Mesodermal cell (in vitro differentiated cells): ENCODE measurements around the gene UQCRC2.

ENCODE experiments used
- H3K27ac ChIP-seq: 2 replicates; pipeline ENCODE4 v1.7.0; 2013; ENCODE audit warnings: mild to moderate bottlenecking, low read depth, low read length, moderate library complexity; ENCODE audit not compliant: severe bottlenecking
- H3K36me3 ChIP-seq: 2 replicates; pipeline ENCODE4 v1.7.1; 2013; ENCODE audit warnings: mild to moderate bottlenecking, low read length, moderate library complexity; ENCODE audit not compliant: control insufficient read depth, insufficient read depth
- H3K4me1 ChIP-seq: one replicate; pipeline ENCODE4 v1.7.1; 2013; ENCODE audit warnings: mild to moderate bottlenecking, low read length; ENCODE audit not compliant: insufficient read depth, control insufficient read depth, poor library complexity, severe bottlenecking
- H3K4me3 ChIP-seq: 2 replicates; pipeline ENCODE4 v1.7.0; 2013; ENCODE audit warnings: low read length, control low read depth, mild to moderate bottlenecking; ENCODE audit not compliant: insufficient read depth, poor library complexity, severe bottlenecking; ENCODE audit errors: extremely low read depth
- H3K9me3 ChIP-seq: 2 replicates; pipeline ENCODE4 v1.7.1; 2013; ENCODE audit warnings: mild to moderate bottlenecking, low read length, moderate library complexity; ENCODE audit not compliant: control insufficient read depth
- WGBS, 2 experiments: methylation state at CpG; one replicate each; pipeline ENCODE4 v1.1.5; 2013; ENCODE audit warnings: missing lambda C conversion rate in 2 of 2; ENCODE audit not compliant: insufficient coverage in 2 of 2; 5-methylcytosine and 5-hydroxymethylcytosine counted together

Gene UQCRC2

DNA sequence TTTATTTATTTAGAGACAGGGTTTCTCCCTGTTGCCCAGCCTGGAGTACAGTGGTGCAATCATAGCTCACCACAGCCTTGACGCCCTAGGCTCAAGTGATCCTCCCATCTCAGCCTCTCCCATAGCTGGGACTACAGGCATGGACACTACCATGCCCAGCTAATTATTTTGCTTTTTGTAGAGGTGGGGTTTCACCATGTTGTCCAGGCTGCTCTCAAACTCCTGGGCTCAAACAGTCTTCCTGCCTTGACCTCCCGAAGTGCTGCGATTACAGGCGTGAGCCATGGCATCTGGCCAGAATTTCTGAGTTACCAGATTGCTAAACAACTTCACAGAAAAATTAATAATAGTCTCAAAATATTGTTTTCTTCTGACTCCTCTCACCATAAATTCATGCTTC lies 76.5 kb downstream of the UQCRC2 start:
- no peak overlapping the region for H3K4me3 ChIP-seq
- peaks cover 9% of the 10 kb centered on the region for H3K36me3 ChIP-seq
- peaks cover 9% of the 10 kb centered on the region for H3K4me1 ChIP-seq
- 91 to 100% methylated on average over 3 of the region's 4 CpGs for WGBS, 2 experiments
- no peak overlapping the region for H3K27ac ChIP-seq
- no peaks in the 10 kb centered on the region for H3K9me3 ChIP-seq

DNA sequence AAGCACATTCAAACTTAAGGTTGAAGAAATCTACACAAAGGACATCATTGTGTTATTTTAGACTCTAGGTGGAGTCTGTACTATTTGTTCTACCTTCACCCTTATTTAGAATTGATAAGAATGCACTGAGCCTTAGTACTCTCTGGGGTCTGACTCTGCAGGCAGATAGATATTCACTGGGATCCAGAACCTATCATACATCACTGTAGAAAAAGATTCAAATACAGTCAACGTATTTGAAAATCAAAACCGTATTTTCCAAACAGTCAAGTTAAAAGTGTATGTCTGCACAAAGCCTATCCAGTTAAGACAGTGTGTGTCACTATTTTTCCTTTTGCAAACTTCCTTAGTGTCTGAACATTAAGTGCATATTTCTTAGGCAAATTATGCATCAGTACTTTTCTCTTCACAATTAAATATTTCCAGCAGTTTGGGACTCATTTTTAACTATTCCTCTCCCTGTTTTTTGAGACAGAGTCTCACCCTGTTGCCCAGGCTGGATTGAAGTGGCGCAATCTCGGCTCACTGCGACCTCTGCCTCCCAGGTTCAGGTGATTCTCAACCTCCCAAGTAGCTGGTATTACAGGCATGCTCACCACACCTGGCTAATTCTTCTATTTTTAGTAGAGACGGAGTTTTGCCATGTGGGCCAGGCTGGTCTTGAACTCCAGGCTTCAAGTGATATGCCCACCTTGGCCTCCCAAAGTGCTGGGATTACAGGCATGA lies 77.1 kb downstream of the UQCRC2 start:
- Histone ChIP-seq H3K27ac (no peak overlapping the region), H3K9me3 (no peaks in the 10 kb centered on the region), H3K4me1 (peaks cover 9% of the 10 kb centered on the region), H3K4me3 (no peak overlapping the region), H3K36me3 (peaks cover 9% of the 10 kb centered on the region)
- 88 to 89% methylated on average over 4 to 5 of the region's 6 CpGs for WGBS, 2 experiments

DNA sequence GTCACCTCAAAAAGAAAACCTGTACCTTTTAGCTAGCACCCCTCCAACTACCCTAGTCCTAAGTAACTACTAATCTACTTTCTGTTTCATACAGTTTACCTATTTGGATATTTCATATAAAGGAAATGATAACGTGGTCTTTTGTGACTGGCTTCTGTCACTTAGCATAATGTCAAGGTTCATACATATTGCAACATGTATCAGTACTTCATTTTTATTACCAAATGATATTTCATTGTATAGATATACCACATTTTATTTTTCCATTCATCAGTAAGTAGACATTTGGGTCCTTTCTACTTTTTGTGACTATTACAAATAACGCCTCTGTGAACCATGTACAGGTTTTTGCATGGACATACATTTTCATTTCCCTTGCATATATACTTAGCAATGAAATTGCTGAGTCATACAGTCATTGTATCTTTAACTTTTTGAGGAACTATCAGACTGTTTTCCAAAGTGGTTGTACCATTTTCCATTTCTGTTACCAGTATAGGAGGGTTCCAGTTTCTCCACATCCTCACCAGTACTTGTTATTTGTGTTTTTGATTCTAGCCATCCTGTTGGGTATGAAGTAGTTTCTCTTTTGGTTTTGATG lies 78.4 kb downstream of the UQCRC2 start:
- no peak overlapping the region for H3K4me3 ChIP-seq
- no CpG with 5 or more reads among the region's 2 CpGs for WGBS, 2 experiments
- H3K9me3 ChIP-seq = no peaks in the 10 kb centered on the region
- peaks cover 5% of the 10 kb centered on the region for H3K4me1 ChIP-seq
- H3K36me3 ChIP-seq = peaks cover 9% of the 10 kb centered on the region
- no peak overlapping the region for H3K27ac ChIP-seq
